HG03354 (cell line): ENCODE measurements around the gene TMEM170B.

Experiments used
- ATAC-seq: cut with Tn5 transposase; IDR thresholded peaks from one replicate; pipeline ENCODE4 v1.9.1; 2021; ENCODE audit warnings: mild to moderate bottlenecking; ENCODE audit not compliant: unreplicated experiment, poor library complexity, severe bottlenecking

Gene TMEM170B

DNA sequence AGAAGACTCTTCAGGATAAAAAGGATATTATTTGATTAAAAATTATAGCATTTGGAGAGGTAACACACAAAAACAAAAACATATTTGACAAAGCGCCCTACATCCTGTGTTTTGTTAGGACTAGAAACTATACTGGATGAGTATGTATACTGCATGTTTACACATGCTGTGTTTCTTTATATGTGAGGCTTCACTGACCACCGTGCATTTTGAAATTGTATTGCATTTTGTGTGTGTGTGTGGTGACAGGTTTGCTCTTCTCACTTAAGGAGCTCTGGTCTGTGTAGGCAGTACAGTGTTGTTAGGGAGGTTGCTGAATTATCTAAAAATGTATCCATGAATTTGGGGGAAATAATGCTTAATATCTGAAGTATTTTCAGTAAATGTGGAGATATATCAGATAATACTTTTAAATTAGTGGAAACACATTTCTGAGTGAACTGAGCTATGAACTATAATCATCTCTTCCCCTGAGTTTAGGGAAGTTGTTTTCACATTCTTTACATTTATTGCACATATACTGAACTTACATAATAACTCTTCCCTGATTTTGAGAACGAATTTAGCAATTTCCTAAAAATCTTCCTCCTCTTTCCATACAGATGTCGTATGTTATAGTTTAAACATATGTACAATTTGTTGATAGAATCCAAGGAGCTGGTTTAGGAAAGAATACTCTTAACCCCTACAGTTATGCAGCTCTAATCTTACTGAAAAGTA lies 43.3 kb downstream of the TMEM170B start:
- ATAC-seq: no peak

DNA sequence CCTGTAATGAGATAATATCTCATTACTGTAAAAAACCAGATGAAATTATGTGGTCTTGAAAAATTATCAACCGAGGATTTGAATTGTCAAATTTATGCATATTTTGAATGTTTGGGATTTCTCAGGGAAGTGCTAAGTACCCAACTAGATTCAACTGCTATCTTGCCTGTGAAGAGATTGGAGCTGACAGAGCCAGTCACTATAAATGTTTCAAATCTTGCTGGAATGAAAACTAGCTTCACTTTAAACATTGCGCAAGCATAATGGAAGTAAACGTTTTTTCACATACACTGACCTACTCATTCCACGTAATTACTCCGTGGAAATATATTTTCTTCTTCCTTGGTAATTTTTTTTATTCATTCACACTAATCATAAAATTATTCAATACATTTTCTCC lies 46.7 kb downstream of the TMEM170B start:
- ATAC-seq: no peak

DNA sequence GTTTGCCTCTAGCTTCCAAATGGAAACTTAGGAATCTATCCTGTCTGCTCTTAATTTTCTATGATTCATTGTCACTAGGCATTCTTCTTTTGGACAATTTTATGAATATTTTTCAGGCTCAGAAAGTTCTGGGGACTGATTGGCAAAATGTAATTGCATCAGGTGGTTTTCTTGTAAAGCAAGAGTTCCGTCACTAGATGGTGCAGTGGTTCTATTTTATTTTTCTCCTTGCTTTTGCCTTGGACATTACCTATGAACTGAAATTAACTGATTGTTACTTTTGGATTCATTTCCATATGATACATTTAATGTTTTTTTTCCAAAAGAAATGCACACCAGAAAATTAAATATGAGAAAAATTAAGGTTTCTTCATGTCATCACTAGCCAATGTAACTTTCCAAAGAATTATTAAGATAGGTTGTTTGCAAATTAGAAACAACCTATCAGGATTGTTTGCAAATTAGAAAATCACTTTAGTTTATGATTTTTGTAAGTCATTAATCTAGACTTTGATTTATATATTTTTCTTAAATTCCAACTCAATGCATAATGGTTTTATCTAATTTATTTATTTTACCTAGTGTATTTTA lies 48.0 kb downstream of the TMEM170B start:
- no peak for ATAC-seq

- ATAC-seq: no peak
Measured at GRCh38 chr6:11586117-11586516, 48.6 kb downstream of the TMEM170B start.

GRCh38 chr6:11586536-11586935 lies 49.0 kb downstream of the TMEM170B start:
- no peak for ATAC-seq

GRCh38 chr6:11589261-11589660 lies 51.7 kb downstream of the TMEM170B start:
- ATAC-seq: no peak

DNA sequence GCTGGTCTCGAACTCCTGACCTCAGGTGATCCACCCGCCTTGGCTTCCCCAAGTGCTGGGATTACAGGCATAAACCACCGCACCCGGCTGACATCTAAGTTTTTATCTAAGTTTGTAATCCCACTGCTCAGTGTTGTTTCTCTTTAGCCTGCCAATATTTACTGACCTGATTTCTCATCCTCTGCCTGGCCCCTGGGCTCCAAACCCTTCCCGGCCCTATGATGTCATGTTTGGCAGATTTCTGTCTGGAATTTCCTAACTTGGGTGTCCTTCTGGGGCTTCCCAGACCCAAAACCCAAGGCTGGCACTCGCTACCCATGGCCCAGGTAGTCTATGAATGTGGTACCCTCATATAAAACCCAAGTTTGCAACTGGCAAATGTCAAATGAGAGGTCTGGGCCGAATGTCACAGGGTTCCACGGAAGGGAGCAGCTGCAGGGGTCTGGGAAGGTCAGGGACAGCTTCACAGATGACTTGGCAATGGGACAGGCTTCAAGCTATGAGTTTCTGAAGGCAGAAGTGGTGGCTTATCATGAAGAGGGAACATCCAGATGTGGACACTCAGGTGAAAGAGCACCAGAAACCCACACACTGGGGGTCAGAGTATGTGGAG lies 54.9 kb downstream of the TMEM170B start:
- ATAC-seq: no peak

- no peak for ATAC-seq
Measured at GRCh38 chr6:11593096-11593495, 55.5 kb downstream of the TMEM170B start.

DNA sequence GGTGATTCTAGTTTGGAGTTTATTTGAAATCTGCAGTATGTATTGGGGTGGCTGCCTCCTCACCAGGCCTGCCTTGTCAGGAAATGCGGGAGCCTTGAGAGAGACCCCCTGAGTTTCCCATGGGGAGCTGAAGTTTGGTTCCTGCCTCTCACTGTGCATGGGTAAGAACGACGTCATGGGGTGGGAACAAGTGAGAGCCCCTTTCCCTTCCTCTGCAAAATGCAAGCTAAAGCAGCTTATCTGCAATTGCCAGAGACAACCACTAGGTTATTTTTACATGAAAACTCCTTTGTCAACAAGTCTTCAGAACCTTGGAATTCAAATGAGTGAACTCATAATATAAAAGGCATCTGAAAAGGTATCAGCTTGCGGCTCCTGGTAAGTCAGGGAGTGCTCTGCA lies 58.4 kb downstream of the TMEM170B start:
- no peak for ATAC-seq

GRCh38 chr6:11596640-11597237 lies 59.2 kb downstream of the TMEM170B start:
- no peak for ATAC-seq

DNA sequence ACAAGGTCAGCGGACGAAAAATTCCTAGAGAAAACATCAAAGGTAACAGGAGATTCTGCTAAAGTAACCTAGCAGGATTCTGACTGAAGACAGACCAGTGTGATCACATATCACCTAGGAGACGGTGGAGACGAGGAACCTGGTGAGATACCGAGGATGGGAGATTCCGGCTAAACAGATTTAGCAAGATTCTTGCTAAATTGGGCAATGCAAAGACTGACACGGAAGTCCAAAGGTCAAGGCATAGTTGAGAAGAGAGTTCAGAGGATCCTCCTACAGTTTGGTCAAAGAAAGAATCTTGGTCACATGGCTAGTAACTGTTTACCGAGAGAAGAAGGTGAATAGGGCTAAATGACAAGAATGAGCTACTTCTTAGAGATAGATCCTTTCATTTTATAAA lies 61.1 kb downstream of the TMEM170B start:
- ATAC-seq: no peak

DNA sequence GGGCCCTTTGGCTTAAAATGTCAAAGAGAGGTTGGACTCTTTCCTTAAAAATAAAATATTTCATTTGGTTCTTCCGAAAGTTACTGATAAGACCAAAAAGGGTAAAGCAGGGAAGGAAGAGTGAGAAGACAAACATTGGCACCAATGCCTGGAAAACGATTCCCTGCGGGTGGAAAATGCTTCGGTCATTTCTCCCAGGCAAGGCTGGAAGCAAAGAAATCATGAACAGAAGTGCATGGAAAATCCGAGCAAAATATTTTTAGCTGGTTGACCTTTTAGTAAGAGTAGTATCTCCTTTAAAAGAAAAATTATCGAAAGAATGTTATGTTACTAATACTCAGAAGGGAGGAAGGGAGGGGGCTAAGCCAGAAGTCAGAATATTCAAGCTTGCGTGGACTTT lies 62.7 kb downstream of the TMEM170B start:
- ATAC-seq: no peak

- ATAC-seq: no peak
Measured at GRCh38 chr6:11601776-11602605, 64.4 kb downstream of the TMEM170B start.

- ATAC-seq: no peak
Measured at GRCh38 chr6:11604215-11604614, 66.7 kb downstream of the TMEM170B start.

GRCh38 chr6:11604836-11605506 lies 67.4 kb downstream of the TMEM170B start:
- no peak for ATAC-seq

GRCh38 chr6:11605507-11605905 lies 68.0 kb downstream of the TMEM170B start:
- no peak for ATAC-seq

GRCh38 chr6:11606332-11606731 lies 68.8 kb downstream of the TMEM170B start:
- no peak for ATAC-seq

DNA sequence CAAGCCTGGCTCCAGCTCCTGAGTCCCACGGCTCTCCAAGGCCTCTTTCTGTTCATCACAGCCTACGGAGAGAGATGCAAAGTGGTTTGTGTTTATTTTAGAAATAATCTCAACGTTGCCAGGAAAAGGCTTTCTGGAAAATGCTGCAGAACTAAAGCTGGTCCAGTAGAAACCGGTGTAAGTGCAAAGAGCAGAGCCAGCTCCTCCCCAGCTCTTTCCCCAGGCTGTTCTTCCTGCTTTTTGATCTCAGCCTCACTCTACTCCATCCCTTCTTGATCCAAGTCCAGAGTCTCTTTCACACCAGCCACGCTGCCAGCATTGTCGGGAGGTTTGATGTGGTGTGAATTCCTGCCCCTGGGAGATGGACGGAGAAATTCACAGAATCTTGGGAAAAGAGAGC lies 69.8 kb downstream of the TMEM170B start:
- no peak for ATAC-seq

DNA sequence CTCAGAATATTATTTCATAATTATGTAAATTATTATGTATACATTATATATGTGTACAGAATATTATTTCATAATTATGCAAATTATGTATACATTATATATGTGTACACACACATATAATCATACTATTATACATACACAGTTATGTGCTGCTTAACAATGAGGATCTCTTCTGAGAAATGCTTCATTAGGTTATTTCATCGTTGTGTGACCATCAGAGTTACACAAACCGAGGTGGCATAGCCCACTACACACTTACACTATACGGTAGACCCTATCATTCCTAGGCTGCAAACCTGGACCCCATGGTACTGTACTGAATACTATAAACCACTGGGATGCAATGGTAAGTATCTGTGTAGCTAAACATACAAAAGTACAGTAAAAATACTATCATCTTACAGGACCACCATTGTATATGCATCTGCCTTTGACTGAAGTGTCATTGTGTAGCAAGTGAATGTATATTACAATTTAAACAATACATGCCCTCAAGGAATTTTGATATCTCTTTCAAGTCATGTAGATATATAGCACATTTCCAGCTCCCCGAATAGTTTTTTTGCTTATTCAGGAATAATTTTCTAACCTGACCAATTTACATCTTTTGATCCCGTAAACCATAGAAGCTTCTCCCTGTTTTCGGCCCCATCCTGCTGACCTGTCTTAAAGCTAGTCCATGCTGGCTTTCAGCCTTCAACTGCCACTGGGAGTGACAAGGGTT lies 71.2 kb downstream of the TMEM170B start:
- no peak for ATAC-seq
